Frontal cortex (tissue), 4 donors: Measurements from ENCODE around the gene GPC6. TPM values are rescaled to one million over a fixed set of nuclear protein-coding genes. Genes with fewer than 3 reads are reported as not detected.

Experiments
- DNase-seq, 2 donors: peaks; one replicate each; pipeline ENCODE4 v3.0.0; 2012; ENCODE audit warnings: low spot score in 2 of 2
- FAIRE-seq: peaks from 2 replicates; lab custom pipeline; 2012; peaks lifted over from hg19 to GRCh38; lab: Jason Lieb, UNC
- total RNA-seq: library from RNA; depleted of rRNA; stranded (reverse); fragments of >200 nt; gene quantifications from one replicate; pipeline ENCODE4 v1.2.3, GENCODE V29; 2014
- donor health status: control.
- donor health status: control.
- donor health status: control.

The GPC6 gene
- total RNA-seq, 1 donor from 2014 or later: 9.0 TPM

DNA sequence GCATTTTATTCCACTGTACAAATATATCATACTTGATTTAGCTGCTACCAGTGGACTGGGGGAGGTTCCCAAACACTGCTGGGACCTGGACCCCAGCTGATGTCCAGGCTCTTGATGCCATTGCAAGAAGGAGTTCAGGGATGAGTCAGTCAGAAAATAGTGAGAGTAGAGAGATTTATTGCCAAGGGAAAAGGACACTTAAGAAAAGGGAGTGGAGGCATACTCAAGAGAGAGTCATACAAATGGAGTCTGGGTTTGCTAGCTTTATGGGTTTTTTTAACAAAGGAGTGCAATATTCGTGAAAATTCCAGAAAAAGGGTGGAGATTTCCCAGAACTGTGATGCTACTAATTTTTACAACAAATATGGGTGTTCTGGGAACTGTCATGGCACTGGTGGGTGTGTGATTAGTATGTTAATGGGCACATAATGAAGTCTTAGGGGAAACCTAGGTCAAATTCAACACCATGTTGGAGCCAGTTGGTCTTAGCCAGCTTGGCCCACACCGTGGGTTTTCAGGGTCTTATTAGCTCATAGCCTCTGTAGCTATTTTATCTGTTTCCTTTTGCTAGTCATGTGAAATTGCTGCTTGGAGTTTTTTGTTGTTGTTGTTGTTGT, 36.2 kb downstream of the GPC6 start:
- no peak for FAIRE-seq
- DNase-seq: no peak

GRCh38 chr13:93264876-93265275, 38.3 kb downstream of the GPC6 start:
- FAIRE-seq (no peak), DNase-seq (no peak)

GRCh38 chr13:93265800-93266199, 39.2 kb downstream of the GPC6 start:
- DNase-seq: no peak
- FAIRE-seq: no peak

GRCh38 chr13:93266681-93267080, 40.1 kb downstream of the GPC6 start:
- DNase-seq (no peak), FAIRE-seq (no peak)

DNA sequence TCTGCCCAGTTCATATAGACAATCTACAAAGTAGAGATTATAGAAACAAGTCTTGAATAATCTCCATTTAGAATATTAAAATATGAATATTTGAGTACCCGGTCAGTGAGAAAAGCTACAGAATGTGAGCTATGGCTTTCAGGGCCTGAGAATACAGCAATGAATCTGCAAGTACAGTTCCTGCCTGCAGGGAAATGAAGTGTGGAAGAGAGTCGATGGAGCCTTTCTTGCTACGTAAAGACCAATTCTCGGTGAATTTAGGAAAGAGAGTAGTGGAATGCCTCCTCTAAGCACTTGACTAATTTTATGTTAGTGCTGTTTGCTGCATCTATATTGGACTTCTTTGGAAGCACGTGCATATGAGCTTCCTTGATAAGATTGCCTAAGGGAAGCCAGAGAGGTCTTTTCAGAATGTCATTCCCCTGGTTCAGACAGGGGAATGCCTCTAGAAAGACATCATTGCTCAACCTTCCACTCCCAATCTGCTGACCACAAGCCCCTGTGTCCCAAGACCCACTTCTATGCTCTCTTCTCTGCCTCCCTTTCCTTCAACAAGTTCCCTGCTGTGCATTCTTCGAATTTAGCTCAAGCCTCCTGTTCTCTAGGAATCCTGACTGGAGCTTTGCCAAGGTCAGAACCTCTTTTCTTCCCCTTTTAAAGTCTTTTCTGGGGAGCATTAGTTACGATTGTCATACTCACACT, 41.9 kb downstream of the GPC6 start:
- FAIRE-seq: no peak
- no peak for DNase-seq

DNA sequence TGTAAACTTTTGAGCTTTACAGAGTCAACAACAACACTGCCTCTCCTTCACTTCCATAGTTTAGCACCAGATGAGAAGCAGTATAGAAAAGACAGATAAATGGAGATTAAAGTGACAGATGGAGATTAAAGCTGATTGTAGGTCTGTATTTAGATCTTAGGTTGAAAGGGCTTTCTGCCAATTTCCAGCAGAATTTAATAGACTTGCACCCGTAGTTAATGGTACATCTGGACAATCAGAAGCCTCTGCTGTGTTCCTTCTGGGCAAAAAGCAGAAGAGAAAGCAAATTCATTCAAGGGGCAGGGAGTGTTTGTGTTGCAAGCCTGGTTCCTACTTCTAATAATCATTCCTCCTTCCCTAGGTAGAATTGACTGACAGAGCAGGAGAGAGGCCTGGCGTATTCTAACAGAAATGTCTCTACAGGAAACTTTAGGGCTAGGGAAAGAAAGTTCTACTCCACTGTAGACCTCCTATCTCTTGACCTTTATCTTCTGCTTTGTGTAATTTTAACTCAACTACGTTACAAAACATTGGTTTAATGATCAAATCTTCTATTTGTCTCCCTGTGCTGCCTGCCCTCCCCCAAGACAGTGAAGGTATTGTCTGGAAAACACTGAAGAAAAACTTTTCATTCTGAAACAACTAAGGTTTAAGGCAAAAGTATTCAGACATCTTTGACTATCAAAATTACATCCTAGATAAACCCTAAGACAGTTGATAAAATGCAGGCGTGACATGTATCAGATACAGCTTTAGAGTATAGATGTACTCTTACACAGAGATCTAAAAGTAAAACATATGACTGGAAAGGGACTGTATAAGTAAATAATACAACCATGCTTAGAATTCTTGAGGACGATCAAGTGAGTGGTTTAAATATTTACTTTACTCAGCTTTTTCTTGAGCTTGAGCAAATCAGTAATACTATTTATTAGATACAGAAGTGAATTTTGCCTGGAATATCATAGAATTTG, 44.4 kb downstream of the GPC6 start:
- DNase-seq (no peak), FAIRE-seq (no peak)

DNA sequence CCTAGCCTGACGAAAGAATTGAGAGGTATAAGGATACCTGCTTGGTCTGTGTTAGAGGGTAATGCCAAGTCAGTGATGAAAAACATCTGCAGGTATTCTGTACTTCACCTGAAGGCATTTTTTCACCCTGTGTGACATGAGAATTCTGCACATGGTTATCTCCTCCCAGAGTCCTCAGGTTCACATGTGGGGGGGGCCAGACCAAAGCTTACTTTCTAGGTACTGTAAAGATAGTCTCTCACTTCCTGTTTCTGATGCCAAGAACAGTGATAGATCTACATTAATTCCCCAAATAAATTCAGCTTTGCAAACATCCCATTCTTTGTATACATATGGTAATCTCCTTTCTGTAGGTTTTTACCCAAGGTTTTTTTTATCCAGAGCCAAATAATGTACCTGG, 53.4 kb downstream of the GPC6 start:
- DNase-seq: no peak
- FAIRE-seq: no peak

- FAIRE-seq (no peak), DNase-seq (no peak)
These were observed 54.1 kb downstream of the GPC6 start for GRCh38 chr13:93280688-93281087.

DNA sequence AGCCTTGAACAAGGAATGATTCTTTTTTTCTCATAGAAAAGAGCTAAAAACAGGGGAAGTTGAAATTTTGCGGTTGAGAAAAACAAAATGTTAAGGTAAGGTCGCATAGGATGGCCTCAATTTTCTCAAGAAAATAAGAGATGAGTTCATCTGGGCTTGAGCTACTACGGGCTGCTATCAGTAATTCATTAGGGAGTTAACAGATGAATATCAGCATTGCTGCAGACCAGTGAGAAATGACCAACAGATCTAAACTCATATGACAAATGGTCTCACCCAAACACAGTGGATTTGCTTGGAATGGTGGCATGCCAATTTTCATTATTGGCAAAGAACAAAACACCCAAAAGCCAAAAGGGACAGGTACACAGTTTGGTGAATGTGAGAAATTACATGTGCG, 56.6 kb downstream of the GPC6 start:
- no peak for FAIRE-seq
- no peak for DNase-seq

DNA sequence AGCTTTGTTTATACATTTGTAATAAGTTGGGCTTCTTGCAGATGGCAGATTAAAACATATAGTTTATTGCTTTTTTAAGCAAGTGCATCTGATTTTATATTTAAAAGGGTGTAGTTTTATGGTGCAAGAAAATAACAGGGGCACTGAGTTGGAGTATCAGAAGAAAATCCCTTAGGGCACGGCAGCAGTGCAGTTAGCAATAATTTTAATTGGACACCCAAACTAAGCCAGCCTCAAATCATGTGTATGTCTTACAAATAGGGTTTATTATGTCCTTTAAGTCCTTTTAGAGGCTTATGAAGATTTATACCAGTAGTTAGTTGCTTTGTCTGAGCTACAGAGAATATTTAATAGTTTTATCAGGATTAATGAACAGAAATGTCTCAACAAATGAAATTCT, 57.5 kb downstream of the GPC6 start:
- FAIRE-seq (no peak), DNase-seq (no peak)

GRCh38 chr13:93286047-93286446, 59.4 kb downstream of the GPC6 start:
- FAIRE-seq (no peak), DNase-seq (no peak)

DNA sequence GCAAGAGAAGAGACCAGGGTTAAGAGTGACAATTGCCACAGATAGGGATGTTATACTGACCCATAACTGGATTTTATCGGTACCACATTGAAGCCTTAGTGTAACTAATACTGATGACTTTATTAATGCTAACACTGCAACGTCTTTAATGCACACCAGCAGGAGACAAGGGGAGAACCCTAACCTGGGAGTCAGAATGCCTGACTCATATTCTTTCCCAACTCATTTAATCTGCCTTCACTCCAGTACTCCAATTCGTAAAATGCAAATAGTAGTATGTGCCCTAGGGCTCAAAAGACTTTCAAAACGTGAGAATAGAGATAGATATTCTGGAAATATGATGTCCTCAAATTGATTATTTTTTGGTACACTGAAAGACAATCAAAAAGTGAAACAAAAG, 62.4 kb downstream of the GPC6 start:
- FAIRE-seq: no peak
- no peak for DNase-seq

- FAIRE-seq (no peak), DNase-seq (no peak)
These were observed 63.2 kb downstream of the GPC6 start for GRCh38 chr13:93289842-93290241.

- no peak for DNase-seq
- FAIRE-seq: no peak
These were observed 63.9 kb downstream of the GPC6 start for GRCh38 chr13:93290503-93290902.

- DNase-seq (no peak), FAIRE-seq (no peak)
These were observed 65.8 kb downstream of the GPC6 start for GRCh38 chr13:93292366-93292765.

DNA sequence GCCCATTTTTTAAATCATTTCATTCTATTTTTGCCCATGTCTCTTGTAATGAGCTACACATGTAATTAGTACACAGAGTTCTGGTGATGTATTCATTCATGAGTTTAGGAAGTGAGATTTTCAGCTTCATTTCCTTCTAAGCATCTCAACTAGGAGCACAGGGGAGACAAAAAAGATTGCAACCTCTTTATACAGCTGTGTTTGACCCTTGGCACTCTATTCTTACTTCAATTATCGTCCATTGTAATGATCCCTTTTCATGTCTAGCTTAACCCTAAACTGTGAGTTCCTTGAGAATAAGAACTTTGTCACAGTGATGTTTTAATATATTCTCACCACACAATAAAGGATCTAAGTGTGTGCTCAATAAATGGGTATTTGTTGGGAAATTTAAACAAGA, 67.1 kb downstream of the GPC6 start:
- DNase-seq (no peak), FAIRE-seq (no peak)

DNA sequence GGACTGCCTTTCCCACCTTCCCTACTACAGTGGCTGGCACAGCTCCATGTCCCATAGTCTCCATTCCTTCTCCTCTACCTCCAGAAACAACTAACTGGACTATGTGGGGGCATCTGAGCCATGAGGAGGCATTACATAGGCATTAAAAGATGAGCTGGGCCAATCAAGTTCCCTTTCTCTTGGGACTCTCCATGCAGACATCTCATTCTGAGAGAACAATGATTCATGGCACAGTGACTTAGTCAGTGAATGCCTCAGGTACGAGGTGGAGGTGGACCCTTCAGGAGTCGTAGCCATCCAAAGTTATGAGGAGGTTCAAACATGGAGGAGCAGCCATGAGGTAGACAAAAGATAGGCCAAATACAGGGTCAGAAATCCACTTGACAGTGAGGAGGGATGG, 70.0 kb downstream of the GPC6 start:
- FAIRE-seq (no peak), DNase-seq (no peak)

GRCh38 chr13:93298713-93299112, 72.1 kb downstream of the GPC6 start:
- DNase-seq (no peak), FAIRE-seq (no peak)

GRCh38 chr13:93304134-93304533, 77.5 kb downstream of the GPC6 start:
- DNase-seq: no peak
- no peak for FAIRE-seq

GRCh38 chr13:93304868-93305613, 78.4 kb downstream of the GPC6 start:
- DNase-seq (no peak), FAIRE-seq (no peak)
